MCF 10A (cell line): ENCODE results near the gene NSUN6. TPM values are rescaled to one million over a fixed set of nuclear protein-coding genes. Genes with fewer than 3 reads are reported as not detected.

Experiments used
- BruUV-seq: library from RNA; stranded (reverse); fragments of 400-500 nt; replicated peaks from 2 replicates; lab custom pipeline; 2021; lab: Mats Ljungman, UMichigan
- CTCF ChIA-PET: fragments of 300-600 bp; sonication (Branson Sonifier 250); formaldehyde crosslinking; extraction: SDS; loops from one replicate; lab custom pipeline; 2021; ENCODE audit warnings: antibody characterized with exemption, inconsistent platforms; lab: Yijun Ruan, JAX
- POLR2A ChIA-PET: fragments of 300-600, 350-650 bp; sonication (Branson Sonifier 250); formaldehyde crosslinking; extraction: SDS; loops from one replicate; lab custom pipeline; 2020; ENCODE audit warnings: antibody characterized with exemption, inconsistent platforms; lab: Yijun Ruan, JAX
- DNase-seq: peaks from one replicate; pipeline ENCODE4 v3.0.0-alpha.2; 2018; ENCODE audit not compliant: unreplicated experiment
- H3K27ac Mint-ChIP-seq: one replicate; pipeline ENCODE4 v1.8.0; 2022; ENCODE audit warnings: mild to moderate bottlenecking, low read depth, mixed read lengths; ENCODE audit not compliant: unreplicated experiment
- H3K27me3 Mint-ChIP-seq: one replicate; pipeline ENCODE4 v1.8.0; 2022; ENCODE audit warnings: mixed read lengths; ENCODE audit not compliant: insufficient read depth, unreplicated experiment
- H3K36me3 Mint-ChIP-seq: one replicate; pipeline ENCODE4 v1.8.0; 2022; ENCODE audit warnings: mild to moderate bottlenecking, moderate library complexity, mixed read lengths; ENCODE audit not compliant: insufficient read depth, unreplicated experiment
- H3K4me1 Mint-ChIP-seq: one replicate; pipeline ENCODE4 v1.8.0; 2022; ENCODE audit warnings: mixed read lengths; ENCODE audit not compliant: insufficient read depth, unreplicated experiment
- H3K4me3 Mint-ChIP-seq: one replicate; pipeline ENCODE4 v1.8.0; 2022; ENCODE audit warnings: mild to moderate bottlenecking, moderate library complexity, mixed read lengths; ENCODE audit not compliant: unreplicated experiment
- H3K9me3 Mint-ChIP-seq: one replicate; pipeline ENCODE4 v1.8.0; 2022; ENCODE audit warnings: mixed read lengths; ENCODE audit not compliant: unreplicated experiment
- CTCF ChIP-seq: fragments of 200-600 bp; IDR thresholded peaks from one replicate; pipeline ENCODE4 v1.8.0; 2022; ENCODE audit warnings: antibody characterized with exemption, mild to moderate bottlenecking; ENCODE audit not compliant: unreplicated experiment
- intact Hi-C: fragments of 100-400 bp; cut with micrococcal nuclease; formaldehyde crosslinking; loops from 2 replicates; pipeline ENCODE4 v1.14.1; 2022
- total RNA-seq: library from RNA; stranded (reverse); gene quantifications from 2 replicates; pipeline ENCODE4 v1.2.3, GENCODE V29; 2022

Gene NSUN6
- total RNA-seq, 1 experiment from 2014 or later, result 16.2 TPM

DNA sequence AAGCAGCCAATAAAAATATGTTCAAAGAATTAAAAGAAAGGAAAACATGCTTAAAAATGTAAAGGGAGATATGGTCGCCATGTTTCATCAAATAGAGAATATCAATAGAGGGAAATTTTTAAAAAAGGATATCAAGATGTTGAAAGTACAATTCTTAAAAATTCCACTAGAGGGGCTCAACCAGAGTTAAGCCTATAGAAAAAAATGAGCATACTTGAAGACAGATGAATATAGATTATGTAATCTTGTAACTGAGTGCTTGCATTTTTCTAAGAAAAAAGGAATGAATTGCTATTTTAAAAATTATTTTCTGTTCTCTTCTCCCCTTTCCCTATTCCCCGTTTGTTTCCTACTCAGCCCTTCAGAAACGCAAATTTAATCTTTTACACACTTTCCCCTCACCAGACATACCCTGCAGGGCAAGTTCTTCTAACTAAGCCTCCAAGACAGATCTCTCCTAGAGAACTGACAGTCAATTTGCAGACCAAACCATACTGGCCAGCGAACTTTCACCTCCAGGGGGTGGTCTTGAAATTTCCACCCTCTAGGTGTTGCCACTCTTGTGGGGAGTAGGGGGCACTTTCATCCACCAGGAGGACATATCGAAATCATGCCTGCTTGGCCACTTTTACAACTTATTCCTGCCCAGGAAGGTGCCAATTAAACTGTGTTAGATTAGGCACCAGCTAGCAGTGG lies 67.7 kb downstream of the NSUN6 start:
- peak; percentile 19 for TF ChIP-seq CTCF
- DNase-seq, result peak; percentile 5
- Mint-ChIP-seq H3K36me3 (peaks cover 29% of the 10 kb centered on the region), H3K9me3 (peaks cover 8% of the 10 kb centered on the region), H3K4me3 (no peak overlapping the region), H3K27me3 (no peaks in the 10 kb centered on the region), H3K4me1 (no peaks in the 10 kb centered on the region), H3K27ac (no peak overlapping the region)
- BruUV-seq, result no TSS peak
- intact Hi-C loops, result no loop called here
- CTCF ChIA-PET, result interaction anchor here (0.7 kb wide), 1 partner anchor 1146 kb away, joined by 3 read pairs; no protein-coding TSS in a partner anchor
- POLR2A ChIA-PET, result interaction anchor here (0.6 to 1.4 kb wide), 3 partner anchors 15 to 304 kb away, joined by 3 read pairs; no protein-coding TSS in a partner anchor

DNA sequence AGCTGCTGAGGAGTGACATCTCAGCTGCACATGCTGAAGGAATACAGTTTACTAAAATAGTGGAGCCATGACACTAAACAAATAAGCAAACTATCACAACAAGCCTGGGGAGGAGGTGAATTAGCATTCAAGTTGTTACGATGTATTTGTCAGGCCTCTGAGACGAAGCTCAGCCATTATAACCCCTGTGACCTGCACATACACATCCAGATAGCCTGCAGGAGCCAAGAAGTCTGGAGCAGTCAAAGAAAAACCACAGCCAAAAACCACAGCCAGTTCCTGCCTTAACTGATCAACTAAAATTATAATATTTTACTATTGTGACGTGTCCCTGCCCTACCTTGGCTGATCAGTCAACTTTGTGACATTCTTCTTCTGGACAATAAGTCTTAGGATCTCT lies 68.6 kb downstream of the NSUN6 start:
- intact Hi-C loops, result no loop called here
- no peak for DNase-seq
- H3K9me3 Mint-ChIP-seq, result peaks cover 9% of the 10 kb centered on the region
- POLR2A ChIA-PET, result interaction anchor here (0.7 kb wide), 1 partner anchor 303 kb away, joined by 3 read pairs; no protein-coding TSS in a partner anchor
- H3K4me1 Mint-ChIP-seq, result no peaks in the 10 kb centered on the region
- no peak overlapping the region for H3K4me3 Mint-ChIP-seq
- no peaks in the 10 kb centered on the region for H3K27me3 Mint-ChIP-seq
- BruUV-seq, result no TSS peak
- CTCF ChIA-PET, result interaction anchor here (0.7 kb wide), 2 partner anchors 43 to 1145 kb away, joined by 3 read pairs; no protein-coding TSS in a partner anchor
- H3K36me3 Mint-ChIP-seq, result peaks cover 32% of the 10 kb centered on the region
- TF ChIP-seq CTCF, result no peak
- H3K27ac Mint-ChIP-seq, result no peak overlapping the region

DNA sequence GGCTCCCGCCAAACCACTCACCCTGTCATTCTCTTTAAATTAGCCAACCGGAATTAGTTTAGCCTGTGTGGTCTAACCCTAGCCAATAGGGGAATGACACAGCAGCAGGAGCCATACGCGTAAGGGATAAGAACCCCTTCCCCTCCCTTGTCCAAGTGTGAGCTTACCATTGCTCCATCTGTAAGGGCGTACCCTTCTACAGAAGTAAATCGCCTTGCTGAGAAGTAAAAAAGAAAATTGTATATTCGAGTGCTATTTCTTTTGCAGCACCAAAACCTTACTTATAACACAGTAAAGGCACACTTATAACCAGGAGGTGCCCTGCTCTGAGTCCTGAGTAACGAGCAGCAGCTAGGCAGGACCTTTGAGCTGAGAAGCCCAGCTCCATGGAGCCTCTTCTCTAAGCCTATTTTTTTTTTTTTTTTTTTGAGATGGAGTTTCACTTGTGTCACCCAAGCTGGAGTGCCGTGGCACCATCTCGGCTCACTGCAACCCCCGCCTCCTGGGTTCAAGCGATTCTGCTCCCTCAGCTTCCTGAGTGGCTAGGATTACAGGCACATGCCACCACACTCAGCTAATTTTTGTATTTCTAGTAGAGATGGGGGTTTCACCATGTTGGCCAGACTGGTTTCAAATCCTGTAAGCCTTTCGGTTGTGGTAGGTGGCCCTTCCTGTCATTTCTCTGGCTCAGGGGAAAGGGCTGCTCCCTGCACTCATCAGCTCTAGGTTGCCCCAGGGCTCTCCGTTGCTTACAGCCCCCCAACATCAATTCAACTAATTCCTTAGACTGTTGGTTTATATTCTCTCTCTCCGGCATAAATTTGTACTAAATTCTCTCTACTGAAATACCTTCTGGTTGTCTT lies 73.3 kb downstream of the NSUN6 start:
- no peak overlapping the region for H3K4me3 Mint-ChIP-seq
- POLR2A ChIA-PET, result interaction anchor here (0.6 kb wide), 1 partner anchor 210 kb away, joined by 4 read pairs; no protein-coding TSS in a partner anchor
- DNase-seq, result no peak
- peaks cover 24% of the 10 kb centered on the region for H3K36me3 Mint-ChIP-seq
- no peak for TF ChIP-seq CTCF
- CTCF ChIA-PET, result no interaction called here
- intact Hi-C loops, result no loop called here
- no TSS peak for BruUV-seq
- no peaks in the 10 kb centered on the region for H3K27me3 Mint-ChIP-seq
- no peak overlapping the region for H3K27ac Mint-ChIP-seq
- no peaks in the 10 kb centered on the region for H3K4me1 Mint-ChIP-seq
- H3K9me3 Mint-ChIP-seq, result peaks cover 16% of the 10 kb centered on the region

GRCh38 chr10:18576586-18576985 lies 74.8 kb downstream of the NSUN6 start:
- Mint-ChIP-seq H3K4me3 (no peak overlapping the region), H3K36me3 (peaks cover 18% of the 10 kb centered on the region), H3K9me3 (peaks cover 16% of the 10 kb centered on the region), H3K4me1 (no peaks in the 10 kb centered on the region), H3K27ac (no peak overlapping the region), H3K27me3 (no peaks in the 10 kb centered on the region)
- no peak for TF ChIP-seq CTCF
- intact Hi-C loops, result no loop called here
- no TSS peak for BruUV-seq
- no peak for DNase-seq
- ChIA-PET CTCF (interaction anchor here (0.8 kb wide), 1 partner anchor 264 kb away, joined by 3 read pairs; no protein-coding TSS in a partner anchor), POLR2A (no interaction called here)
